GM20431 (cell line): Measurements from ENCODE around the gene DERL3.

Experiments
- in situ Hi-C: fragments of 300-500 bp; cut with MseI, MboI; formaldehyde crosslinking; loops from one replicate; pipeline ENCODE4 v1.15.0; 2020; ENCODE audit warnings: low sequenced_read_pairs; ENCODE audit not compliant: unreplicated experiment

DERL3 gene

DNA sequence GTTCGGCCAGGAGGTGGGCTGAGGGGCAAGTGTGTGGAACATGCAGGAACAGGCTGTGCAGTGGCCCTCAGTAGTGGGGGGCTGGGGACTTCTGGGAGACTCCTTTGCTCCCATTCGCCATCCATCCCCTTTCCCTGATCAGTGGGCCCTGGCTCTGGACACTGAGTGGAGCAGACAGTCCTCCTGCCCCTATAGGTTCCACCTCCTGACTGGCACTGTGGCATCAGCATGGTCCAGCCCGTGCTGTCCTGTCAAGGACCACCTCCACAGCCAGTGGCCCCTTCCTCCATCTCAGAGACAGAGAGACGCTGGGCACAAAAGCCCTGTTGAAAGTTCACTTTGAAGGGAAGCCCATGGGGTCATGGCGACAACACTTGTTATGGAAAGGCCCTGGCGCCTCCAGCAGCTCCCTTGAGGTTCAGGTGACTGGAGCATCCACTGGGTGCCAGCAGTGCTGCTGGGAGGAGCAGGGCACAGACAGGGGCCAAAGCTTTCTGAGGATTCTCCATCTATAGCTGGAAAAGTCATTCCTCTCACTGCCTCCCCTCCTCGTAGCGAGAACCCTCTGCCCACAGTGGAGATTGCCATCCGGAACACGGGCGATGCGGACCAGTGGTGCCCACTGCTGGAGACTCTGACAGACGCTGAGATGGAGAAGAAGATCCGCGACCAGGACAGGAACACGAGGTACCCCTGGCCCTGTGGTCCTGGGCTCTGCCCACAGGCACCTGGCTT, 5.6 kb downstream of the DERL3 start:
- in situ Hi-C loops = no loop called here

DNA sequence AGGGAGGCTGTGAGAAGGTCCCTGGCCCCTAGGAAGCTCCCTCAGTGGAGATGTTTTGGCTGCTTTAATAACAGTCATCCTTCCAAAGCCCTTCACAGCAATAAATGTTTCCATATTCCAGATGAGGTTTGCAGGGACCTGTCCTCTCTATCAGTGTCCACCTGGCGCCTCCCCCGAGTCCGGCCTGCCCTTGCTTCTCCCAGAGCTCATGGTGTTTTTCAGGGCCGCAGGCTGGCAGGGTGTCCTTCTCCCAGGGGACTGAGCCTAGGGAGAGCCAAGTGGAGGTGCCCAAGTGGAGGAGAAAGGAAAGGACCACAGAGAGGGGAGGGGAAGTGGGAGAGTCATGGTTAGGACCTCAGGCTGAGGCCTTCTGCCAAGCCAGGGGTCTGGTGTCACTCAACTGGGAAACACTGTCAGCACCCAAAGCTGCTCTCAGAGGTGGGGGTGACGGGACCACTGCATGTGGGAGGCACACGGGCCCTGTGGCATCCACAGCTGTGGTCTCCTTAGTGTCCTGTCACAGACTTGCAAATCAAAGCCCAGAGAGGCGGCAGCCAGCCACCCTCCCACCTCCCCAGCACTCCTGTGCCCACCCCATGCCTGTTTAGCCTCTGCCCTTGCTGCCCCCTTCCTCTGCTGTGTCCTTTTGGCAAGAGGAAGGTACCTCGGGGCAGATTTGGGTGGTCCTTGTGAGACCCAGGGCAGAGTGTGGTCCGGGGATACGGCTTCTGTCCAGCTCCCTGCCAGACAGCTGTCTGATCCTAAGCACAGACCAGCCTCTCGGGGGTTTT, 6.4 kb downstream of the DERL3 start:
- in situ Hi-C loops = no loop called here

DNA sequence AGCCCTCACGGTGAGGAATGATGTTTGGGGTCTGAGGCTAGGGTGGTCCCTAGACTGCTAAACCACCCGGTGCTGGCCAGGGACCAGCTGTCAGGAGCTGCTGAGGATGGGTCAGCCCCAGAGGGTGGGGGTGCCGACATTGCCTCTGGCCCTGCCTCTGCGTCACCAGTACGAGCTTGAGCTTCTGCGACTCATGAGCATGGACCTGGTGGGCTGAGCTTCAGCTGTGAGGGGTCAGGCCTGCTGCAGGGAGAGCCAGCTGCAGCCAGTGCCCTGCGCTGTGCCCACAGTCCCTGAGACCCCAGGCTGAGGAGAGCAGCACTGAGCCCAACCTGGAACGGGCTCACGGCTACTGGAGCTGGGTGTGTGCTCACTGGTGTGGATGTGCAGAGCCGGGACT, 7.0 kb downstream of the DERL3 start:
- in situ Hi-C loops = no loop called here

DNA sequence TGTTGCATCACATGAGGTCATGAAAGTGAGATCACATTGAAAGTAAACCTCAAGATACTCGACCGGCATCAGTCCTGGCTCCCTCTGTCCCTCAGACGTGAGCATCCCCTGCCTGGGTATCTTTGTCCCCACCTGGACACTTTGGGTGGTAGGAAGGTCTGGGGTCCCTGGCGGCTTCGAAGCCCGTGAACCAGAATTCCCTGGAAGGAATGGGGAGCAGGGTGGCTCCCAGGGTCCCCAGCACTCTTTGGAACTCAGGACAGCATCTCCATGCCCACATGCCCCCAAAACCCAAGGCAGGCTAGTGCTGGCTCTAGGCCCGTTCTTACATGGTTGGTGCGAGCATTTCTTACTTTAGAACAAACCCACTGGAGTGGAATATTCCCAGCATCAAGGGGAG, 7.5 kb downstream of the DERL3 start:
- in situ Hi-C loops = no loop called here

DNA sequence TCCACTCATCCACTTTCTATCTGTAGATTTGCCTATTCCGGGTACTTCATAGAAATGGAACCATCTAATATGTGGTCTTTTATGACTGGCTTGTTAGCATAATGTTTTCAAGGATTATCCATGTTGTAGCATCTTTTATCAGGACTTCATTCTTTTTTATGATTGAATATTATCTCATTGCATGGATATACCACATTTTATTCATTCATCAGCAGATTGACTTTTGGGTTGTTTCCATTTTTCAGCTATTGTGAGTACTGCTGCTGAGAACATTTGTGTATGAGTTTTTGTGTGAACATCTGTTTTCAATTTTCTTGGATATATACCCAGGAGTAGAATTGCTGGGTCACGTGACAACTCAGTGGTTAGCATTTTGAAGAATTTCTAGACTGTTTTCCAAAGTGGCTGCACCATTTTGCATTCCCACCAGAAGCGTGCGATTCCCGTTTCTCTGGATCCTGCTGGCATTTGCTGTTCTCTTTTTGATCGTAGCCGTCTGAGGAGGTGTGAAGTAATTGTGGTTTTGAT, 8.9 kb downstream of the DERL3 start:
- in situ Hi-C loops = no loop called here

DNA sequence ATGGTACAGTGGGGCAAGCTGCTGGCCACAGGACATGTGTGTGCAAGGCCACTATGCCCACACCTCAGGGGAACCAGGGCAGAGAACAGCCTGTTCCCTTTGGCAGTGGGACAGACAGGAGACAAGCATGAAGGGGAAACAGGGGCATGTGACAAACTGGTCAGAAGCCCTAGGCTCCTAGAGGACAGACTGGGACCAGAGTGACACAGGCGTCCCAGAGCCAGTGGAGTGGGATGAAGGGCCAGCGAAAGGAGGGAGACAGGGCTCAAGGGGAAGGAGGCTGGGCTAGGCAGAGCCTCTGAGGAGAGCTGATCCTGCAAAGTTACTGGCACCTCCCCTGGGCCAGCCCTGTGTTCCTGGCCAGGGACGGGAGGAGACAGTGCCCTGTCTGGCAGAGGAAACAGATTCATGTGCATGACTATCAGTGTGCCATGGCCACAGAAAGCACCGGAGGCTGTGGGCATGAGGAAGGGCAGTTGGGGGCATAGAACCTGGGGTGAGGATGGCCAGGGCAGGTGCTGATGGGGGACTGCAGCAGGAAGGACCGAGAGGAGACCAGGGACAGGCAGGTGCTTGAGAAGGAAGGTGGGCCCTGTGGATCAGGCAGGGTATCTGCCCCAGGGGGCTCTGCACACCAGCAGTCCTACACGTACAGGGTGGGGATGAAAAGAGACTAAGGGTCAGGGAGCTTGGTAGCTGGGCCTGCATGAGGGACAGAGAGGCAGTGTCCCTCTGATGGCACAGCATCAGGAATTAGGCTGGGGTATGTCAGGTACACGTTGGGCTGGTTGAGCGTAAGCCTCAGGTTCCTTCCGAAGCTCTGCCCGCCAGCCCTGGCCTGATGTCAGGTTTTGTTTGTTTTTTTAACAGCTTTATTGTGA, 9.8 kb downstream of the DERL3 start:
- in situ Hi-C loops = no loop called here

DNA sequence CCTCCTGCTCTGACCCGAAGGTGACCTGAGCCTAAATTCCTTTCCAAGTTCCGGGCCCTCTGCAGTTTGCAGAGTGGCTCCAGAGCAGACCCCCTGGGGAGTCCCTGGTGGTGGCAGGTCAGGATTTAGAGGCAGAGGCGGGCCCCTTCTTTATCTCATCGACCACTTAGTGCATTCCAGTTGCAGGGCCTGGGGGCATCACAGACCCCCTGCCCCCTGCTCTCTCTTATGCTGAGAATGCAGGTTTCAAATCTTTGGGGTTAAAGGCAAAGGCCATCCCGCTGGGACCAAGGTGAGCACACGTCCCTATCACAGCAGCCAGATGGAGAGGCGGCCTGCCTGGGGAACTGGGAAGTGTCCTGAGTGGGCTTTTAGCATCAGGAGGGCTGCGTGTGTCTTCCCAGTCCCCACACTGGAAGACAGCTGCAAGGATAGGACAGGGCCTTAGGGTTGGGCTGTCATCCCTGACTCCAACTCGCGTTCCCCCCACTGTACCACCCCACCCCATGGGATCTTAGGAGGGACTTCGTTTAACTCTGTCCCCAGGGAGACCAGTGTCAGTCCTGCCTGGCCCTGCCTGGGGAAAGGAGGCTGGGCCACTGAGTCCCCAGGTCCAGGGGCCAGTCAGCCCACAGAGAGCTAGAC, 11.3 kb downstream of the DERL3 start:
- in situ Hi-C loops = no loop called here

DNA sequence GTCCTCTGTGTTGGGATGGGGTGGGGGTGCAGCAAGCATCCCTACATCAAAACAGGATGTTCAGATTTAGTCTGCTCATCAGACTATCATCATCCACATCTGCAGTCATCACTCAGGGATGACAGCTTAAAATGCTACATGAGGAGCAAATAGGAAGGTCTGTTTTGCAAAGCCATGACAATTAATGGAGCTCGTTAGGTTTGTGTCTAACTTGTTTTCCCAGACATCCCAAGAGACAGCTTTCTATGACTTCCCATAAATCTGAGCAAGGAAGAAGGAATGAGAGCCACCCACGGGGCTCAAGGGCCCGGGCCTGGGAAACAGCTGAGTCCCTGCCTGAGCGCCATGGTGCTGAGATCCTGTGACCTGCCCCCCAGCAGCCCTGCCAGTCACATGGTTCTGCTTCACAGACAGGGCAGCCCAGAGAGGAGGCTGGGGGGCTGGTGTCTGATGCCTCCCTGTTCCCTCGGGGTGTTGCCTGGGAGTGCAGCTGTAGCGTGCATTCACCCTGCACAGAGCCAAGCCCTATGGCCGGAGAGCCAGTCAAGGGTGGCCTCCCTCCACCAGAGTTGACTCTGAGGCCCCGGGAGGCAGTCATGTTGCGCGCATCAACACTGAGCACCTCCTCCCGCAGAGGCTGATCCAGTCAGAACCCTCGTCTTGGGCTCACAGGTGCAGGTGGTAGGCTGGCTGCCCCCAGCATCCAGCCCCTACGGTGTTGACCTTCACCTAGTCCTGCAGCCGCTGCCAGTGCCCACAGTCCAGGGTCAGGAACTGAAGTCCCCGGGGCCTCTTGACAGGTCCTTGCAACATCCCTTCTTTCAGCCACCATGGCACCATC, 12.1 kb downstream of the DERL3 start:
- in situ Hi-C loops = no loop called here

DNA sequence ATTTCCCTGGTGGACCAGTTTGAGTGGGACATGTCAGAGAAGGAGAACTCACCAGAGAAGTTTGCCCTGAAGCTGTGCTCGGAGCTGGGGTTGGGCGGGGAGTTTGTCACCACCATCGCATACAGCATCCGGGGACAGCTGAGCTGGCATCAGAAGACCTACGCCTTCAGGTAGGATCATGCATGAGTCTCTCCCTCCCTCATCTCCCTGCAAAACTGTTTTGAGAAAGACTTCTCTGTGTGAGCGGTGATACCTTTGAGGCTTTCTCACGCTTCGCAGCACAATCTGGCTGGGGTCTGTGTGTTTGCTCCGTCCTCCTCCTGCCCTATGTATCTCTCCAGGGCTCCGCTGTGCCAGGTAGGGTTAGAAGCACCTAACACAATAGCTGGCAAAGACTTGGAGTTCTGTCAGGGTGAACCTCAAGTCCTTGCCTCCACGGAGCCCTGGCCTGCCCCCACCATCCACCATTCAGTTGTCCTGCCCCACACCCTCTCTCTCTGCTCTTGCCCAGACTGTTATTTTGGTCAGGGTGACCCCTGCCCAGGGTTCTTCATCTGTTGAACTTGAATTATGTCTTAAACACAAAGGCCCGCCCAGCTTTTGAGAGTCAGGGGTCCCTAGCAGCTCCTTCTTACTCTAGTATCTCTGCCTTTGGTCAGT, 13.4 kb downstream of the DERL3 start:
- in situ Hi-C loops = no loop called here

DNA sequence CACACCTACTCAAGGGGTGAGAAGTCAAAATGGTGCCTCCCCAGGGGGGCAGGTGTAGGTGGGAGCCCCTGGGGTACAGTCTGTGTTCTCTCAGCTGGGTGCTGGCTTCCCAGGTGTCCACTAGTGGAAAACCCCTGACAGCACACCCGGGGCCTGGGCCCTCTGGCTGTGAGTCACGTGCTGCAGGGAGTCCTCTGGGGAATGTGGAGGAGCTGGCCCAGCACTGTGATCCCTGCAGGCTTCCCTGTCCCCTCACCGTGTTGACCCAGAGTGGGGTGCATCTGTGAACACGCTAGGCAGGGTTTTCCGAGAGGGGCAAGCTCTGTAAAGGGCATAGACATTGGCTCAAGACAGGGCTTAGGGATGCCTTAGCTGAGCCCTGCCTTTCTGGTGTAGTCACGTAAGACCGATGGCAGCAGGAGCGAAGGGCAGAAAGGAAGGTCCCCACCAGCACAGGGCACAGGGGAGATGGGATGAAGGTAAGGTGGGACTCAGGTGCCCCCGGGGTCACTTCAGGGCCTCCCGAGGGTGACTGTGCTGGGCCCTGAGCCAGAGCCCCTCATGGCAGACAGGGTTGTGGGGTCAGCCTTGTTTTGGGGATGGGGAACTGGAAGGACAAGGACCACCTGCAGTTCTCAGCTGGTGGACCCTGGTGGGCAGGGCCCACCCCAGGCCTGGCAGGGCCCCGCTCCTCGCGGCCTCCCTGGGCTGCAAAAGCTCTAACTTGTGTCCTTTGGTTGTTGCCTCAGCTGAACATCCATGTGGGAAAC, 14.1 kb downstream of the DERL3 start:
- in situ Hi-C loops = no loop called here

DNA sequence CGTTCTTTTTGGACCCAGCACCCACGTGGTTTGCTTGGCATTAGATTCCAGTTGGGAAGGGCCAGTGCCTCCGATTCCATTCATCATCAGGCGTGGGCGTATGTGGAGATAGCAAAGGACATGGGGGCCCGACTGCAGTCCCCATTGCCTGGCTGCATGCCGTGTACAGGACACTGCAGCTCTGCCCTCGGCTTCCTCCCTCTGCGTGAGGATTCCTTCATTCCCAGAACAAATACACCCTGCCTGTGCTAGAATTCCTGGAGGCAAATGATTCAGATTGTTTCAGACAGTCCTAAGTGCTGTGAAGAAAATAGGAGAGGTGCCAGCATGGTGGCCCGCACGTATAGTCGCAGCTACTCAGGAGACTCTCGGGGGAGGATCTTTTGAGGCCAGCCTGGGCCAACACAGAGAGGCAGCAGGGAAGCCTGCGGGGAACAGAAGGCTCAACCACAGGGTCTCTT, 15.4 kb downstream of the DERL3 start:
- in situ Hi-C loops = no loop called here

DNA sequence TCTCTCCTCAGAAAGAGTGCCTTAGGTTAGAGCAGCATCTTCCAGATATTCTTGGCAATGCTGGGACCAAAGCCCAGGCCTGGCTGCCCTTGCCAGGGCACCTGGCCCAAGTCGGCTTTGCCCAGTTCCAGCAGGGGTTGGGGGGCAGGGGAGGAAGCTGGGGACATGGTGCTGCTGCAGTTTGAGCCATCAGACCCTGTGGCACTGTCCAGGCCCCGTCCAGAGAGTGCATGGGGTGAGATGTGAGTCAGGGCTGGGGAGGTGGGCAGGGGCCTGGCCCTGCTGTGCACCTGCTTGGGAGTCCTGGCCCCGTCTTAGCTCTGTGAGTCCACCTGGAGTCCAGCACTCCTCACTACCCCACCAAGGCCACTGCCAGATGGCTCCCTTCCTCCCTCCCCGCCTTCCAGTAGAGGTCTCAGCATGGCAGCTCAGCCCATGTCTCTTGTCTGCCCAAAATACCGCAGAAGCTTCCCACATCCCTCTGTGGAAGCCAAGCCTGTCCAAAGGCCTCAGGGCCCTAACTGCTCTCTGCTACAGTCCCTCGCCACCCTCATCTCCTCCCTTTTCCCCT, 16.6 kb downstream of the DERL3 start:
- in situ Hi-C loops = no loop called here

DNA sequence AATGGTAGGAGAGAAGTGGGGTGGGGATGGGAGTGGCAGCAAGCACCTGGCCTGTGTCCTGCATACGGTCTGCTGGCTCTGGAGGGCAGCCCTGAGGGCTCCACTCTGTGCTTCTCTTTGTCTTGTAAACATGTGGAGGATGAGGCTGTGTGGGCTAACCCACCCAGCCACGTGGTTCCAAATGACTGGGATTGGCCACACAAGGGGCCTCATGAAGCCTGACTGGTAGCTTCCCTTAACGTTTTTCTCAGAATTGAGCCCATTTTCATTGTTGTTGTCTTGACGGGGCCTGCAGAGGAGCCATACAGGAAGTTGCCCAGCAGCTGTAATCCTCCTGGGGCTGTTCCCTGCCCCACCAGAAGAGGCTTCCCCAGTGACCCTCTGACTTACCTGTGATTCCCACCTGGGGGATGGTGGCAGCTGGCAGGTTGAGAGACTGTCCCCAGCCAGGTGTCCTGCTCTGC, 18.0 kb downstream of the DERL3 start:
- in situ Hi-C loops = no loop called here

DNA sequence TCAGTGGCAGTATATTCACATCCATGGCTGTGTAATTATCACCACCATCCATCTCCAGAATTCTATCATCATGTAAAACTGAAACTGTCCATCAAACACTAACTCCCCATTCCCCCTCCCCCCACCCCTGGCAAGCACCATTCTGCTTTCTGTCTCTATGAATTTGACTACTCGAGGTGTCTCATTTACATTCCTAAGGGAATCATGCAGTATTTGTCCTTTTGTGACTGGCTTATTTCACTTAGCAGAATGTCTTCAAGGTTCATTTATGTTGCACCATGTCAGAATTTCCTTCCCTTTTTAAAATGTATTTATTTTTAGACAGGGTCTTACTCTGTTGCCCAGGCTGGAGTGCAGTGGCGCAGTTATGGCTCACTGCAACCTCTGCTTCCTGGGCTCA, 20.3 kb downstream of the DERL3 start:
- in situ Hi-C loops = no loop called here

DNA sequence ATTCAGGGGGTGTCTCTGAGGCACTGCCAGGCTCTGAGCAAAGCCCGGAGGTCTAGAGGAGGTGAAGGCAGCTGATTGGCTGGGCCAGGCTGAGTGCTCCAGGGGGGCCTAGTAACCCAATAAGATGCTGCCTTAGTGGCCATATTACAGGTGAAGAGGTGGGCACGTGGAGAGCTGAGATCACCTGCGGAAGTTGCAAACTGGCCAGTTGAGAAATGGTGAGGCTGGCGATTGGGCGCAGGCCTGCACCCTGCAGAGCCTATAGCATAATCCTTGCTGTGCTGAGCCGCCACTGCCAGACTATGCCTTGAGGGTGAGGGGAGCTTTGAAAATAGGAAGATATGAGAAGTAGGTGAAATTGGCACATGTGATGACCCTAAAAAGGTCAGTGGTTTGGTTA, 21.7 kb downstream of the DERL3 start:
- in situ Hi-C loops = no loop called here

DNA sequence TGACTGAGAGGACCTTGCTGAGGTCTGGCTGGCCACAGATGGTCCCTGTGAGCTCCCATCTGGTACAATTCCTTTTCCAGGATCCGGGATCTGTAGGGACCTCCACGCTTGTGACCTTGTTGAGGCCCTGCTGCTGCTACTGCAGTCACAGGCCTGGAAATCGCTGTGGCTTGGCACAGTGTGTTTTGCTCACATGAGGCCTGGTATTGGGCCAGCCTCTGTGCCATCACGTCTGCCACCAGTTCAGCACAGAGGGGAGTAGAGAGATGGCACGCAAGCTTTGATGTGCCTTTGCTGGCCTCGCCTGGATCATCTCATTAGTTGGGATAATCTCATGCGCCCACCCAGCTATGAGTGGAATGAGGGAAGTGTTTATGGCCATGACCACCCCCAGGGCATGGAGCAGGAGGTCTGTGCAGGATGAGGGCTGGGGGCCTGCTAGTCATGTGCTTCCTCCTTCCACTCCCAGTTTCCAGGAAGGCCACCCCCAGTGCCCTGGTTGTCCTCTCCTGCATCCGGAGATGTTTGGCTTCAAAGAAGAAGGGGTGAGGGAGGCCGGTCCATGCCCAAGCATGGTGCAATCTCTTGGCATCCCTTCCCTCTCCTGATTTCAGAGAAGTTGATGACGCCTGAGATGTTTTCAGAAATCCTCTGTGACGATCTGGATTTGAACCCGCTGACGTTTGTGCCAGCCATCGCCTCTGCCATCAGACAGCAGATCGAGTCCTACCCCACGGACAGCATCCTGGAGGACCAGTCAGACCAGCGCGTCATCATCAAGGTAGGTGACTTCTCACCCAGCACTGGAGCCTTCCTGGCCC, 22.4 kb downstream of the DERL3 start:
- in situ Hi-C loops = no loop called here
